Upper lobe of left lung (tissue), 6 donors: ENCODE measurements around the gene GATA6. TPM values are rescaled to one million over a fixed set of nuclear protein-coding genes. Genes with fewer than 3 reads are reported as not detected.
"Not testable (repeated sequence)": the region's sequence is repeated elsewhere in the genome, so short reads cannot be mapped to it uniquely, and the experiment has no call there.

Experiments used
- ATAC-seq, 2 donors: fragments of 200-7000 bp; cut with Tn5 transposase; one replicate each; pipeline ENCODE4 v1.9.1; 2022; ENCODE audit warnings: mild to moderate bottlenecking in 2 of 2, moderate library complexity in 2 of 2; ENCODE audit not compliant: low FRiP score in 2 of 2
- DNase-seq, 2 donors: peaks; one replicate each; pipeline ENCODE4 v3.0.0-alpha.2; 2019 to 2020
- H3K27ac ChIP-seq, 4 donors: fragments of 200-600 bp; sonication (generic); one replicate each; pipeline ENCODE4 v1.5.1; 2016 to 2019
- H3K27me3 ChIP-seq, 4 donors: fragments of 200-600 bp; sonication (generic); one replicate each; pipeline ENCODE4 v1.5.1; 2017 to 2019
- H3K36me3 ChIP-seq, 4 donors: fragments of 200-600 bp; sonication (generic); one replicate each; pipeline ENCODE4 v1.5.1; 2016 to 2019
- H3K4me1 ChIP-seq, 4 donors: fragments of 200-600 bp; sonication (generic); one replicate each; pipeline ENCODE4 v1.5.1; 2018 to 2019
- H3K4me3 ChIP-seq, 4 donors: fragments of 200-600 bp; sonication (generic); one replicate each; pipeline ENCODE4 v1.5.1; 2017 to 2019; ENCODE audit warnings: mild to moderate bottlenecking in 2 of 4, moderate library complexity in 1 of 4
- H3K9me3 ChIP-seq, 4 donors: fragments of 200-600 bp; sonication (generic); one replicate each; pipeline ENCODE4 v1.5.1; 2018 to 2019
- EP300 ChIP-seq, 4 donors: sonication (generic); formaldehyde crosslinking; IDR thresholded peaks; one replicate each; pipeline ENCODE4 v1.5.1; 2017; ENCODE audit warnings: antibody characterized with exemption in 4 of 4, control low read depth in 2 of 4
- POLR2A ChIP-seq, 4 donors: fragments of 450-650 bp; IDR thresholded peaks; one replicate each; pipeline ENCODE4 v1.5.1; 2016 to 2017; ENCODE audit warnings: antibody characterized with exemption in 4 of 4, mild to moderate bottlenecking in 2 of 4
- POLR2AphosphoS5 ChIP-seq, 2 donors: sonication (generic); formaldehyde crosslinking; IDR thresholded peaks; one replicate each; pipeline ENCODE4 v1.5.1; 2017; ENCODE audit warnings: antibody characterized with exemption in 2 of 2
- WGBS, 2 donors: methylation state at CpG; one replicate each; pipeline ENCODE4 v1.1.5; 2017 to 2018; 5-methylcytosine and 5-hydroxymethylcytosine counted together
- total RNA-seq, 6 donors: library from RNA; depleted of rRNA in 4 of 6; stranded (reverse); fragments of >200 nt in 4 of 6; gene quantifications; one replicate each; pipeline versions ENCODE4 v1.1.0 to v1.2.1, GENCODE V29; 2016 to 2021
- TF ChIP-seq, protein P1 (sequence below), 6 experiments: fragments of 450-650 bp in 4 of 6; fragments of 200-600 bp in 2 of 6; sonication (generic) in 2 of 6; IDR thresholded peaks; one replicate each; pipeline ENCODE4 v1.5.1; 2016 to 2019; ENCODE audit warnings: antibody characterized with exemption in 6 of 6
- donor health status: DM: no; HTN: no; CAD: no; lungs with moderate emphysema.
- donor health status: DM: no; HTN: yes; CAD: no; lungs with severe emphysema.

Gene GATA6
- total RNA-seq, 6 donors from 2014 or later: 29.7 to 52.8 (median 41.4) TPM

- no peaks in the 10 kb centered on the region for H3K27me3 ChIP-seq
- WGBS, 2 donors: 68 to 73% methylated on average over 4 of the region's 4 CpGs
- H3K4me3 ChIP-seq: no peak overlapping the region
- H3K36me3 ChIP-seq: peaks cover 0 to 65% (median 16%) of the 10 kb centered on the region in 4 donors
- ATAC-seq (no peak), DNase-seq (no peak)
- TF ChIP-seq POLR2AphosphoS5 (IDR thresholded peaks at IDR 0.05) (no peak), POLR2A (IDR thresholded peaks at IDR 0.05) (no peak), EP300 (IDR thresholded peaks at IDR 0.05) (no peak)
- TF ChIP-seq, protein P1, sequence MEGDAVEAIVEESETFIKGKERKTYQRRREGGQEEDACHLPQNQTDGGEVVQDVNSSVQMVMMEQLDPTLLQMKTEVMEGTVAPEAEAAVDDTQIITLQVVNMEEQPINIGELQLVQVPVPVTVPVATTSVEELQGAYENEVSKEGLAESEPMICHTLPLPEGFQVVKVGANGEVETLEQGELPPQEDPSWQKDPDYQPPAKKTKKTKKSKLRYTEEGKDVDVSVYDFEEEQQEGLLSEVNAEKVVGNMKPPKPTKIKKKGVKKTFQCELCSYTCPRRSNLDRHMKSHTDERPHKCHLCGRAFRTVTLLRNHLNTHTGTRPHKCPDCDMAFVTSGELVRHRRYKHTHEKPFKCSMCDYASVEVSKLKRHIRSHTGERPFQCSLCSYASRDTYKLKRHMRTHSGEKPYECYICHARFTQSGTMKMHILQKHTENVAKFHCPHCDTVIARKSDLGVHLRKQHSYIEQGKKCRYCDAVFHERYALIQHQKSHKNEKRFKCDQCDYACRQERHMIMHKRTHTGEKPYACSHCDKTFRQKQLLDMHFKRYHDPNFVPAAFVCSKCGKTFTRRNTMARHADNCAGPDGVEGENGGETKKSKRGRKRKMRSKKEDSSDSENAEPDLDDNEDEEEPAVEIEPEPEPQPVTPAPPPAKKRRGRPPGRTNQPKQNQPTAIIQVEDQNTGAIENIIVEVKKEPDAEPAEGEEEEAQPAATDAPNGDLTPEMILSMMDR (IDR thresholded peaks at IDR 0.05): no peak
- peaks cover 4 to 23% (median 17%) of the 10 kb centered on the region in 4 donors for H3K4me1 ChIP-seq
- H3K27ac ChIP-seq: peak overlapping the region in 2 of 4 donors; percentile 42 to 71
- no peaks in the 10 kb centered on the region for H3K9me3 ChIP-seq
These were observed 13.7 kb downstream of the GATA6 start for GRCh38 chr18:22182884-22183697.

GRCh38 chr18:22183698-22184170, 14.3 kb downstream of the GATA6 start:
- H3K27me3 ChIP-seq: no peaks in the 10 kb centered on the region
- no peaks in the 10 kb centered on the region for H3K9me3 ChIP-seq
- no peak for ATAC-seq
- peak overlapping the region in 2 of 4 donors; percentile 42 to 71 for H3K27ac ChIP-seq
- peaks cover 0 to 62% (median 16%) of the 10 kb centered on the region in 4 donors for H3K36me3 ChIP-seq
- no peak for TF ChIP-seq POLR2A (IDR thresholded peaks at IDR 0.05)
- TF ChIP-seq, protein P1 (IDR thresholded peaks at IDR 0.05): no peak
- TF ChIP-seq POLR2AphosphoS5 (IDR thresholded peaks at IDR 0.05): no peak
- no peak for TF ChIP-seq EP300 (IDR thresholded peaks at IDR 0.05)
- peaks cover 11 to 28% (median 22%) of the 10 kb centered on the region in 4 donors for H3K4me1 ChIP-seq
- H3K4me3 ChIP-seq: no peak overlapping the region
- 71 to 78% methylated on average over 3 of the region's 3 CpGs for WGBS, 2 donors
- no peak for DNase-seq

DNA sequence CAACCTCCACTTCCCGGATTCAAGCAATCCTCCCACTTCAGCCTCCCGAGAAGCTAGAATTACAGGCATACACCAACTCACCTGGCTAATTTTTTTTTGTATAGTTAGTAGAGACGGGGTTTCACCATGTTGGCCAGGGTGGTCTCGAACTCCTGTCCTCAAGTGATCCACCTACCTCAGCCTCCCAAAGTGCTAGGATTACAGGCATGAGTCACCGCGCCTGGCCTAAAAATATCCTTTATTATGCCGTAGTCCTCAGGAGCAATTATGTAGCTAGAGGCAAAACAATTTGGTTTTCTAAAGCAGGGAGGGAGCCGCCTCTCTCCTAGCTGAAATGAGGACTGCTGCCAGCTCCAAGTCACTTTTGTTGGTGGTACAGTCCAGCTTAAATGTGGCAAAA, 15.2 kb downstream of the GATA6 start:
- Histone ChIP-seq H3K36me3 (peaks cover 0 to 61% (median 16%) of the 10 kb centered on the region in 4 donors), H3K4me1 (peaks cover 19 to 28% (median 22%) of the 10 kb centered on the region in 4 donors), H3K27ac (peak overlapping the region in 3 of 4 donors; percentile 2 to 71 (median 5))
- H3K27me3 ChIP-seq, DNase-seq, H3K4me3 ChIP-seq, H3K9me3 ChIP-seq, ATAC-seq: not testable (repeated sequence)
- WGBS, 2 donors: 85 to 92% methylated on average over 8 of the region's 8 CpGs

DNA sequence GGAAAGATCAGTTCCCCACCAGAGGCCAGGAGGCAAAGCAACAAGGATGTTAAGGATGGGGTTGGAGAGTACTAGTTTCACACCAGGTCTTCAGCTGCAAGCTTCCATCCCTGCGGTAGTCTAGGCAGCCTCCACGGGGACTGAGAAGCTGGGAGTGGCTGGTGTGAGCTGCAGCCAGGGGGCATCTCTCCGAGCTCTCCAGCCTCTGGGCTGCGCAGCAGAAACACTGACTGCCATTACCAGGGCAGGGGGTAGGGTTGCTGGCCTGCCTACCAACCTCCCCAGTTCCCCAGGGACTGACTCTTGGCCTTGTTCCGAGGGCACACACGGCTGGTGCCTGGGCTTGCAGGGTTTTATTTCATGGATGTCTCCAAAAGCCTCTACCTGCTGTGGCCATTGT, 15.9 kb downstream of the GATA6 start:
- Histone ChIP-seq H3K36me3 (peaks cover 0 to 57% (median 16%) of the 10 kb centered on the region in 4 donors), H3K9me3 (no peaks in the 10 kb centered on the region), H3K4me3 (no peak overlapping the region), H3K27ac (peak overlapping the region; percentile 2 to 71 (median 36)), H3K4me1 (peaks cover 25 to 35% (median 26%) of the 10 kb centered on the region in 4 donors), H3K27me3 (no peaks in the 10 kb centered on the region)
- DNase-seq (peak in 1 of 2 donors; percentile 5), ATAC-seq (peak in 1 of 2 donors; percentile 43)
- 86% methylated on average over 4 of the region's 6 CpGs; no CpG with 5 or more reads in 1 of the 2 donors for WGBS, 2 donors
- TF ChIP-seq POLR2AphosphoS5 (IDR thresholded peaks at IDR 0.05) (no peak), EP300 (IDR thresholded peaks at IDR 0.05) (no peak), POLR2A (IDR thresholded peaks at IDR 0.05) (no peak)
- TF ChIP-seq, protein P1 (IDR thresholded peaks at IDR 0.05): no peak

- ATAC-seq (peak in 1 of 2 donors; percentile 41), DNase-seq (no peak)
- no peak for TF ChIP-seq POLR2A (IDR thresholded peaks at IDR 0.05)
- TF ChIP-seq, protein P1 (IDR thresholded peaks at IDR 0.05): no peak
- no peak for TF ChIP-seq POLR2AphosphoS5 (IDR thresholded peaks at IDR 0.05)
- no peak for TF ChIP-seq EP300 (IDR thresholded peaks at IDR 0.05)
- Histone ChIP-seq H3K4me1 (peaks cover 29 to 40% (median 31%) of the 10 kb centered on the region in 4 donors), H3K36me3 (peaks cover 0 to 57% (median 16%) of the 10 kb centered on the region in 4 donors), H3K9me3 (no peaks in the 10 kb centered on the region), H3K27ac (peak overlapping the region; percentile 2 to 71 (median 40)), H3K4me3 (no peak overlapping the region), H3K27me3 (no peaks in the 10 kb centered on the region)
- WGBS, 2 donors: 81 to 87% methylated on average over 10 of the region's 10 CpGs
These were observed 16.5 kb downstream of the GATA6 start for GRCh38 chr18:22185771-22186386.
